Urothelium cell line (cell line): ENCODE results near the gene FJX1.
"Not testable (repeated sequence)": the region's sequence is repeated elsewhere in the genome, so short reads cannot be mapped to it uniquely, and the experiment has no call there.

Experiments
- DNase-seq: peaks from one replicate; pipeline ENCODE4 v3.0.0; 2011; ENCODE audit warnings: low spot score, mixed read lengths
- FAIRE-seq: peaks from 2 replicates; lab custom pipeline; 2011; peaks lifted over from hg19 to GRCh38; lab: Jason Lieb, UNC

FJX1 gene

GRCh38 chr11:35629914-35630313, 11.7 kb downstream of the FJX1 start:
- DNase-seq (peak; percentile 85), FAIRE-seq (peak; percentile 37)

GRCh38 chr11:35631891-35632290, 13.6 kb downstream of the FJX1 start:
- FAIRE-seq (no peak), DNase-seq (no peak)

GRCh38 chr11:35632301-35632700, 14.0 kb downstream of the FJX1 start:
- no peak for FAIRE-seq

GRCh38 chr11:35633827-35634423, 15.7 kb downstream of the FJX1 start:
- DNase-seq (no peak), FAIRE-seq (peak; percentile 50)

More at GRCh38 chr11:35632301-35632700, 14.0 kb downstream of the FJX1 start:
- peak; percentile 36 for DNase-seq

- FAIRE-seq (no peak), DNase-seq (no peak)
Observed at GRCh38 chr11:35635933-35636332, 17.7 kb downstream of the FJX1 start.

- no peak for DNase-seq
- FAIRE-seq = no peak
Observed at GRCh38 chr11:35639591-35640179, 21.4 kb downstream of the FJX1 start.

GRCh38 chr11:35641171-35641897, 23.1 kb downstream of the FJX1 start:
- FAIRE-seq (no peak), DNase-seq (no peak)

- FAIRE-seq (no peak), DNase-seq (no peak)
Observed at GRCh38 chr11:35641964-35642363, 23.7 kb downstream of the FJX1 start.

- no peak for FAIRE-seq
- DNase-seq = no peak
Observed at GRCh38 chr11:35647421-35648093, 29.3 kb downstream of the FJX1 start.

GRCh38 chr11:35650006-35650405, 31.7 kb downstream of the FJX1 start:
- no peak for DNase-seq
- no peak for FAIRE-seq

- peak; percentile 37 for FAIRE-seq
- DNase-seq = no peak
Observed at GRCh38 chr11:35650467-35650866, 32.2 kb downstream of the FJX1 start.

- FAIRE-seq = no peak
- no peak for DNase-seq
Observed at GRCh38 chr11:35651263-35651662, 33.0 kb downstream of the FJX1 start.

GRCh38 chr11:35652786-35653185, 34.5 kb downstream of the FJX1 start:
- not testable (repeated sequence) for DNase-seq, FAIRE-seq

GRCh38 chr11:35654711-35655110, 36.5 kb downstream of the FJX1 start:
- FAIRE-seq (no peak), DNase-seq (no peak)

GRCh38 chr11:35655254-35655653, 37.0 kb downstream of the FJX1 start:
- FAIRE-seq = no peak
- no peak for DNase-seq

GRCh38 chr11:35655856-35656255, 37.6 kb downstream of the FJX1 start:
- DNase-seq = no peak
- no peak for FAIRE-seq

GRCh38 chr11:35658020-35658948, 40.0 kb downstream of the FJX1 start:
- FAIRE-seq (no peak), DNase-seq (no peak)

- DNase-seq (no peak), FAIRE-seq (no peak)
Observed at GRCh38 chr11:35661534-35661933, 43.3 kb downstream of the FJX1 start.

GRCh38 chr11:35662061-35662648, 43.9 kb downstream of the FJX1 start:
- DNase-seq = peak; percentile 23
- FAIRE-seq = no peak
